GM20000 (cell line): ENCODE results near the gene MYO6.

ENCODE experiments used
- DNase-seq: peaks from one replicate; pipeline ENCODE4 v3.0.0; 2012; ENCODE audit warnings: low spot score
- CTCF ChIP-seq: IDR thresholded peaks from 2 replicates; pipeline ENCODE4 v1.5.1; 2012; ENCODE audit warnings: mild to moderate bottlenecking, control low read depth; ENCODE audit errors: extremely low read depth, missing control alignments

MYO6 gene

GRCh38 chr6:75770844-75771243, 21.8 kb downstream of the MYO6 start:
- no peak for DNase-seq
- TF ChIP-seq CTCF = no peak

- TF ChIP-seq CTCF = no peak
- DNase-seq = no peak
Measured at GRCh38 chr6:75775219-75775618, 26.2 kb downstream of the MYO6 start.

DNA sequence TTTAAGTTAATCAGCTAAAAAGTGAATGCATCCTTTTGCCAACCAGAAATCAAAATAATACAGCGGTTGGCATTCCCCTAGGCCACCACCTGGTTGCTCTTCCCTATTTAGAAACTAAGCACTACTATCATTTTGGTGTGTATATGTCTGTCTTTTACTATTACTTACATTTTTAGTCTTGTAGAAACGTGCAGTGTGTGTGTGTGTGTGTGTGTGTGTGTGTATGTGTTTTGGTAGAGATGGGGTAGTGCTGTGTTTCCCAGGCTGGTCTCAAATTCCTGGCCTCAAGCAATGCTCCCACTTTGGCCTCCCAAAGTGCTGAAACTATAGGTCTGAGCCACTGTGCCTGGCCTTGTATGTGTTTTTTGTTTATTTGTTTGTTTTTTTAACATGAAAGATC, 27.4 kb downstream of the MYO6 start:
- DNase-seq = no peak
- no peak for TF ChIP-seq CTCF

GRCh38 chr6:75778757-75779156, 29.7 kb downstream of the MYO6 start:
- TF ChIP-seq CTCF = no peak
- DNase-seq = no peak

GRCh38 chr6:75786152-75786551, 37.1 kb downstream of the MYO6 start:
- DNase-seq = no peak
- TF ChIP-seq CTCF = no peak

GRCh38 chr6:75788894-75789293, 39.9 kb downstream of the MYO6 start:
- TF ChIP-seq CTCF = no peak

GRCh38 chr6:75791881-75792280, 42.8 kb downstream of the MYO6 start:
- no peak for TF ChIP-seq CTCF
- DNase-seq = no peak

More at GRCh38 chr6:75788894-75789293, 39.9 kb downstream of the MYO6 start:
- no peak for DNase-seq
